PC-3 (cell line): ENCODE measurements around the gene ARMC8.

ENCODE experiments used
- EZH2 ChIP-seq: fragments of 300-600 bp; sonication (generic); IDR thresholded peaks from one replicate; pipeline ENCODE4 v1.6.1; 2017; ENCODE audit warnings: antibody characterized with exemption, mild to moderate bottlenecking, low read length; ENCODE audit not compliant: unreplicated experiment
- EZH2phosphoT487 ChIP-seq: fragments of 300-600 bp; sonication (generic); IDR thresholded peaks from 2 replicates; pipeline ENCODE4 v1.6.1; 2018; ENCODE audit warnings: mild to moderate bottlenecking, antibody characterized with exemption, low read length, borderline replicate concordance
- TF ChIP-seq, protein P1 (sequence below): fragments of 300-600 bp; sonication (generic); conservative IDR thresholded peaks from 2 replicates; pipeline ENCODE4 v1.5.1; 2017; ENCODE audit warnings: antibody characterized with exemption, low read depth, mild to moderate bottlenecking, low read length

DNA sequence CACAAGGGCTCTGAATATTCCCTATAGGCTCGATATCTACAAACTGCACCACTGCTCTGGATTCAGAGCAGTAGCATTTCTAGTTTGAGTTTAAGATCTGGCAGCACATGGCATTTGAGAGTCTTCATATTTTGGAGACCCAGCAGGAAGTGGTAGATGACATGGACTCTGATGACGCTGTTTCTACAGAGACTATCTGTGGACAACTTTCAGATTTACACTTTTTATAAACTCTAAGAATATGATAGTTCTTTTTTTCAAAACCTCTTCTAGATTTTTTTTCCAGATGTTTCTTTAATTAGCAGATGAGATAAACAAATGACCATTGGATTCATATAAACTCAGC is 35.8 kb downstream of the ARMC8 start:
- TF ChIP-seq, protein P1, sequence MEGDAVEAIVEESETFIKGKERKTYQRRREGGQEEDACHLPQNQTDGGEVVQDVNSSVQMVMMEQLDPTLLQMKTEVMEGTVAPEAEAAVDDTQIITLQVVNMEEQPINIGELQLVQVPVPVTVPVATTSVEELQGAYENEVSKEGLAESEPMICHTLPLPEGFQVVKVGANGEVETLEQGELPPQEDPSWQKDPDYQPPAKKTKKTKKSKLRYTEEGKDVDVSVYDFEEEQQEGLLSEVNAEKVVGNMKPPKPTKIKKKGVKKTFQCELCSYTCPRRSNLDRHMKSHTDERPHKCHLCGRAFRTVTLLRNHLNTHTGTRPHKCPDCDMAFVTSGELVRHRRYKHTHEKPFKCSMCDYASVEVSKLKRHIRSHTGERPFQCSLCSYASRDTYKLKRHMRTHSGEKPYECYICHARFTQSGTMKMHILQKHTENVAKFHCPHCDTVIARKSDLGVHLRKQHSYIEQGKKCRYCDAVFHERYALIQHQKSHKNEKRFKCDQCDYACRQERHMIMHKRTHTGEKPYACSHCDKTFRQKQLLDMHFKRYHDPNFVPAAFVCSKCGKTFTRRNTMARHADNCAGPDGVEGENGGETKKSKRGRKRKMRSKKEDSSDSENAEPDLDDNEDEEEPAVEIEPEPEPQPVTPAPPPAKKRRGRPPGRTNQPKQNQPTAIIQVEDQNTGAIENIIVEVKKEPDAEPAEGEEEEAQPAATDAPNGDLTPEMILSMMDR, result no peak
- no peak for TF ChIP-seq EZH2
- TF ChIP-seq EZH2phosphoT487, result no peak
